Activated T-cell treated with anti-CD3 and anti-CD28 coated beads for 24 hours (primary cell): Measurements from ENCODE around the gene ID3.

Source experiments
- DNase-seq: peaks from one replicate; pipeline ENCODE4 v3.0.0-alpha.2; 2020; ENCODE audit warnings: low read depth

Gene ID3

DNA sequence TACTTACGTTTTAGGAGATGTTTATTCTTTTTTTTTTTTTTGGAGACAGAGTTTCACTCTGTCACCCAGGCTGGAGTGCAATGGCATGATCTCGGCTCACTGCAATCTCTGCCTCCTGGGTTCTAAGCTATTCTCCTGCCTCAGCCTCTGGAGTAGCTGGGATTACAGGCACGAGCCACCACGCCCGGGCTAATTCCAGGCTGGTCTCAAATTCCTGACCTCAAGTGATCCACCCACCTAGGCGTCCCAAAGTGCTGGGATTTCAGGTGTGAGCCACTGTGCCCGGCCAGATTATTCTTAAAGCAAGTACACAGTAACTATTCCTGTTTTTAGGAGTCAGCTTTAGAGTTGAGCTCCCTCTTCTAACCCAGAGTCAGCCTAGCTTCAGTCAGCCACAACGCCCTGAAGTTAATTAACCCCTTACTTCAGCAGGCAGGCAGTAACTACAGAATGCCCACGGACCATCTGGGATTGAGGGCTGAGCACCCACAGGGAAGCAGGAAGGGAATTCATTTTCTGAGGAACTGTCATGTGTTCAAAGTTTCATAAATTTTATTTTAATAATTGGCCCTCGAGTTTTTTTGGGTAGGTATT lies 5.3 kb upstream of the ID3 start:
- no peak for DNase-seq

DNA sequence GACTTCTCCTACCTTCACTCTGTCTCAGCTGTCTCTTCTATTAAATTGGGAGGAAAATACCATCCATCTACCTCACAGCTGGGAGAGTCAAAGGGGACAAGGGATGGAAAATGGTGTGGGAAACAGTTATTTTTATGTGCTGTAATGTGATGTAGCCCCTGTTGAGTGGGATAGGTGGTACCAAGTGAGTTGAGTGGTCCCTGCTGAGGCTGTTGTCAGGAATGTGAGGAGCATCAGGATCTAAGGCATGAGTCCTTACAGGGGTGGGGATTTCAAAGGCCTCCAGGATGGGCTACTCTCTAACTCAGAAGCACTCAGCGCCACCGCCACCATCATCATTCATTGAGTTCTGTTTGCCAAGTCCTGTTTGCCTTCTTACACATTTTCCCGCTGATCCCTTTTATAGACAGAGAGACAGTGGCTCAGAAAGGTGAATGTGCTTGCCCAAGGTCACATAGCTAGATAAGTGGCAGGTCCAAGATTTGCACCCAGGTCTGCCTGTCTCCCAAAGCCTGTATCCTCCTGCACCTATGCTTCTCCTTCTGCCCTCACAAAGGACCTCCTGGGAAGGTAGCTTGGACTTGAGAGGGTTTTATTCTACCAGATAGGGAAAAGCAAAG lies 4.6 kb upstream of the ID3 start:
- no peak for DNase-seq

DNA sequence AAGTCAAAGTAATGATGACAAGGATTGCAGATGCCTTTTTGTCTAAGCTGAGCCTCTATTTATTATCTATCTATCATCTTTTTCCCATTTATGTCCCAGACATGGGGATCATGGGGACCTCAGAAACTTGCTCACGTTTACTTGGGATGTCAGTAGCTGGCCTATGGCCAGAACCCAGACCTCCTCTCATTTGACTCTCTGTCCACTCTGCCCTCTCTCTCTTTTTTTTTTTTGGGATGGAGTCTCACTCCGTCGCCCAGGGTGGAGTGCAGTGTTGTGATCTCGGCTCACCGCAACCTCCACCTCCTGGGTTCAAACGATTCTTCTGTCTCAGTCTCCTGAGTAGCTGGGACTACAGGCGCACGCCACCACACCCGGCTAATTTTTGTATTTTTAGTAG lies 3.7 kb upstream of the ID3 start:
- DNase-seq, result no peak

DNA sequence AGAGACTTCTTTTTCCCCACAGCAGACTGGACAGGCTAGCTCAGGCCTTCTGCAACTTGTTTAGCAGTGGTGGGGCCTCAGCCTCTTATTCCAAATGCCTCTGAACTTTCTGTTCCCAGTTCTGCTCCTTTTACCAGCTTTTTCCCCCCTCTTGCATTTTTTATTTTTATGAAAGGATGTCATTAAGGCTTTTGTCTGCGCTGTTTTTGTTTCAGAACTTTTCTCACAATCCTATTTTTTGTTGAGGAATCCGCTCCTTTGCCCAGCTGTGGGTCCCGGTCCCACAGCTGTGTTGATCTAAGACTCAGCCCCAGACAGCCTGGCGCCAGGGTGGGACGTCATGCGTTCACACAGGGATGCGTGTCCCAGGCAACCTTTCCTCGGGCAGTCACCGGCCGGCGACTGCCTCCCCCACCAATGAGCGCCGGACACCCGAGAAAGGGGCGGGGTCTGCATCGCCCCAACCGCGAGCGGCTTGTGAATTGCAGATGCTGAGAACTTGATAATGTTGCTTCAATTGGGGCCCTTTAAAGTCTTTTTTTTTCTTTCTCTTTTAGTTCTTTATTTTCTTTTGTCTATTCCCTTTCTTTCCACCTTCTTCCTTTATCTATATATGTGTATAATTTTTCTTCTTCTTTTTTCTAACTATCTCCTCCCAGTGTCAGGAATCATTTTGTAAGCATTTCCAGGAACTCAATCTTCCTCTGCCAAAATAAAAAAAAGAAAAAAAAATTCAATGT lies 3.0 kb upstream of the ID3 start:
- DNase-seq, result no peak

DNA sequence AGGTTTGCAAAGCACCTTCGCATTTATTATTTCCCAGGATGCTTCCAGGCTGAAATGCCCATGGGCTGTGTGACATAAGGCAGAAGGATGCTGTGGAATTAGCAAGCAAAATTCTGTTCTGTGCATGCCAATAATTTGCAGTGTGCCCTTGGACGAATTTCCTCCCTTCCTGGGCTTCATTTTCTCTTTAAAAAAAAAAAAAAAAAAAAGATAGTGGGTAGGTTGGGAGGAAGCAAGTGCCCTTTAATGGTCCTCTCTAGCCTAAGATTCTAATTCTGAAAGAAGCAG lies 2.5 kb upstream of the ID3 start:
- no peak for DNase-seq

DNA sequence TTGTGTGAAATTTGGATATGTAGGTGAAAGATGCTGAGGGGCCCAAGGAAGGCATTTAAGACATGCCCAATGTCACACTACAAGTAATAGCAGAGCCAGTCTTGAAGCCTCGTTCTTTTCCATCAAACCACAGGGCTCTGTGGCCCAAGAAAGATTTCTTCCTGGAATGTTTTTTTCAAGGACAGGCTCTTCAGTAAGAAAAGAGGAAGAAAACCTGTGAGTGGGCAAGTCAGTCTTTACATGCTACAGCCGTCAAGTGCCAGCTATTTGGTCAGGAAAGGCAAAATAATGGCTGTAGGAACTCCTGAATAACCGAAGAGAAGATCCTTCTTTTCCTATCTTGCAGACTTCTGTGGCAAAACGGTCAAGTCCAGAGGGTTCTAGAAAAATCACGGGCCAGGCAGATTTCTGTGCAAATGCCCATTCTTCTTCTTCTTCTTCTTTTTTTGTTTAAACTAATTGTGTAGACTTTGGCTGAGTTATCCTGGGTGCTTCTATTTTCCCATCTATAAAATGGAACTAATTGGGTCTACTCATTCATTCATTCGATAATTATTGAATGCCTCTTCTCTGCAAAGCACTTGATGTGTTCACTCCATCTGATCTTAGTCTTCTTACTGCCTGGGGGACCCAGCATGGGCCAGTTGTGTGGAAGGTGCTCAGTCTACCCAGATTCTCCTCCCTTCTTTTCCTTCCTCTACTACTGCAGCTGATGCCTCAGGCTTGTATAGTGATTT lies 1.9 kb upstream of the ID3 start:
- DNase-seq, result no peak

DNA sequence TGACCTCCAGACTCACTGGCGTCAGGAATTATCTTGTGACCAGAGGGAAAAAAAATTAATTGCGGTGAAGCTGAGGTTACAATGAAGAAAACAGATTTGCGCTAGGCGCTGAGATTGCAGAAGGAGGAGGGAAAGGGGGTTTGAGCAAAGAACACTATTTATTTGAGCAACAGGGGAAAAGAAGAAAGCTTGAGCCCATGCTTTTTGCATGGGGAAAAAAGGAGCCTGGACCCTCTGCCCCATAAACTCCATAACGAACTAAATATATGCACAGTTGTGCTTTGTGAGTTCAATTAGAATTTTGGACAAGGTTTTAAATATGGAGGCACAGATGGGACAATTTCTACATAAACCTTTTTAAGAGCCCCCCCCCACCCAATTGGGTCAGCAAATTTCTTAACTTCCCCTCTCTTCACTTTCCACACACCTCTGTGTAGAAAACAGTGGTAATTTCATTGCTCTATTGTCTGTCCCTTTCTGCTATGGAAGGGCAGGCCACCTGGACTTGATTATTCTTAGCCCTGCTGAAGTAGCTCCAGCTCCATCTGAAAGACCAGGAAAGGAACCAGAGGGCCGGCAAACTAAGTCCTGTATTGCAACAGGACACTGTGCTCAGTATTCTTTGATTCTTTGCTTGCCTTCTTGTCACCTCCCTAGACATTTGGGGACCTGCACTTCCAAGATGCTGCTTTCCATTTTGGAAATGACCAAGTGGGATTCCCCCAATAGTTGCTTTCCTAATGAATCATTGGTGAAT lies 862 bp upstream of the ID3 start:
- no peak for DNase-seq

DNA sequence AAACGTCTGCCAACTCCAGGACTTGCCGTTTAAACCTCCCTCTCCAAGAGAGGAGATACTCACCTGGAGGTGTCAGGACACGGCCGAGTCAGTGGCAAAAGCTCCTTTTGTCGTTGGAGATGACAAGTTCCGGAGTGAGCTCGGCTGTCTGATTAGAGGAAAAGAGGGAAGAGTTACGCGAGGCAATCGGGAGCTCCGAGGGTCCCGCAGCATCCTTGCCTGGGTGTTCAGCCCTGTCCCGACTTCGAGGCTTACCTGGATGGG lies 497 bp downstream of the ID3 start:
- no peak for DNase-seq

DNA sequence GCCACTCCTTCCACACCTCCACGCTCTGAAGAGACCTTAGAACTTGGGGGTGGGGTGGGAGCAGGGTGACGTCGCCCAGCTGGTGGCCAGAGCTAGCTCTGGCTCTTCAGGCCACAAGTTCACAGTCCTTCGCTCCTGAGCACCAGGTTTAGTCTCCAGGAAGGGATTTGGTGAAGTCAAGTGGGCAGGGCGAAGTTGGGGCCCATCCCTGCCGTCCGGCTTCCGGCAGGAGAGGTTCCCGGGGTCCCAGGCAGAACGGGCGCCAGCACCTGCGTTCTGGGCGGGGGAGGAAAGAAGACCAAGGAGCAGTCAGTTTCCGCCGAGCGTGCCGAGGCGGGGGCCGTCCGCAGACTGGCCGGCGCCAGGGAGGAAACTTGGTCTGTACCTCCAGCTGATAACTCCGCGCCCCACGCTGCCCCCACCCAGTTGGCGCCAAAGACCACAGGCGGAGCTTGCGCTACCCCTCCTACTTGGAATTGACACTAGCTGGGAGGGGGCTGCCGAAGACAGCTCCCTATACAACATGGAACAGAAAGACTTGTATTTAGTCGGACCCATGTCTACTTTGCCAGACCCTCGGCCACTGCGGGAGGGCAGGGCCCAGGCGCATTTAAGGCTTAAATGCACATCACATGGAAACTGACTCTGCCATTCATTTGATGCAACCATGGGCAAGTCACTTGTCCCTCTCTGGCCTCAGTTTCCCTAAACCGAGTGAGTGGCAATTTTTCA lies 995 bp downstream of the ID3 start:
- no peak for DNase-seq

DNA sequence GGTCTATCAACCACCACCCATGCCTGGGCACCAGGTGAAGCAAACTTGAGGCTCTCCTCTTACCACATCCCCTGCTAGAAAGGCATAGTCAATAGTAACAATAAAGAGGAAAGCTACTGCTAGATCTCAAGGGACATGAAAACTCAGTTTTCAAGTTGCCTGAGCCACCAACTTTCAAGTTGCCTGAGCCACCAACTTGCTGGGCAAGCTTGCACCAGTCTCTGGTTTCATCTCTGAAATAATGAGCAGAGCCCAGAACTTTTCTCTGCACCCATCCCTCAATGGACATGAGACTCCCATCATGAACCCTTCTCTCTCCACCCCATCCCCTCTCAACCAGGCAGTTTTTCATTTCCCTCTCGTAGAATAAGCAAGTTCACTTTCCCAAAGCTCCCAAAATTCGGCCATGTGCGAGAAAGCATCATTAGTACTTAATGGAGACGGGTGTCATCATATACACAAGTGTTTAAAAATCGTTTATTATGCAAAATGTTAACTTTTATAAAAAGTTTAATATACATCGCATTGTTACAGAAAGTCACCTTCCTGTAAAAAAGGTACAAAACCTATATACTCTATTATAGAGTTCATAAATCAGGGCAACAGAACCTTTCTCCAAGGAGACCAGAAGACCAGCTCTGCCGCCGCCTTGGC lies 1.7 kb downstream of the ID3 start:
- DNase-seq, result no peak

DNA sequence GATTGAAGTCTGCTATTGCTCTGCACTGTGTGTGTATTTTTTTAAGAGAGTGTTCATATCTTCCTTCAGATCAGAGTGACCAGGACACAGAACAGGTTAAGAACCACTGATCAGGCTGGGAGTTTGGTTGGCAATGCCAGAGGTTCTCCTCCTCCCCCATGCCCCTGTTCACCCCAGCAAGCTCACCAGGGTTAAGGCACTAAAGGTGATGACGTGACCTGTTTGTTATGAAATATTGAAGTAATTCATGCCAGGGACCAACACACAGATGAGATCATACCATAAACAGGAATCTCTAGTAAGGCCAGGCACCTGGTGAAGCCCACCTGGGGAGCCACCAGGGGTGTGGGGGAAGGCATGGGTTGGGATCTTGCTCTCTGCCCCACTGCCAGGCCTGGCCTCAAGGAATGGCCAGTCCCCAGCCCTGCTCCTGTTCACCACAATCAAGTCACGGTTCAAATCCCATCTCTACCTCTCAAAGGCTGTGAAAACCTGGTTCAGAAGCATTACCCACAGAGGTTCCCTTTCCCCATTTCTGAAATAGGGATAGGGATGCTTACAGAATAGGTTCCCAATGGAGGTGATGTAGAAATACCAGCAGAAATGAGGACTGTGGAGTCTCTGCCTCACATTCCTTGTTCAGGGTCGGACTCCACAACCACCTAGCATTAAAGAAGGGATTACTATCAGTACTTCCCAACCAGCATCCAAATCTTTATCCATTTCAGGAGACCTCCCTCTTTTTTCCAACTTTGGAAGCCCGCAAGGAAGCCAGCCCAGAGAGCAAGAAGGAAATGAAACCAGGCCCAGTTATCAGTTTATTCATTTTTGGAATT lies 2.4 kb downstream of the ID3 start:
- no peak for DNase-seq

DNA sequence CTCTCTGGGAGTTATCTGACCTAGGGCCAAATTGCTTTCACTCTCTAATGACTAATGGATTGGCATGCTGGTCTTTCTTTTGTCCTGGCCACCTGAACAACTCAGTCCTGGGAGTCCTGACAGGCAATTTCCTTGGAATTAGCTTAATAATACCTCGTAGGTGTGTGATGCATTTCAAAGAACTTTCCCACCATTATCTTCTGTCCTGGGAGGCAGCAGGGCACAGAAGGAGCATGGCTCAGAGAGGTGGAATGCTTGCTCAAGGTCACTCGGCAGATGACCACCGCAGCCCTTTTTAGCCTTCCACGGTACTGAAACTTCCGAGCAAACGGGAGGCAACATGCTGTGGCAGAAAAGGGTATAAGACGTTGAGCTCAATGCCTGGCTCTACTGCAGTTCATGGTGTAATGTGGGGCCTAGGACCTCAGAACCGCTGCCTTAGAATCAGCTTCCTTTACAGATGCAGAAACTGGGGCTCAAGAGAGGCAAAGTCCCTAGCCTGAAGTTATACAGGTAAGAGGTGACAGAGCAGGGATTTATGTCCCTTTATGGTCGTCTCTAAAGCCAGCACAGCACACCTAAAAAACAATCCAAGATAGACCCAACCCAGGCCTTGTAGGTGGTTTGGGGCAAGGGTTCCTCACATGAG lies 3.2 kb downstream of the ID3 start:
- DNase-seq, result no peak

DNA sequence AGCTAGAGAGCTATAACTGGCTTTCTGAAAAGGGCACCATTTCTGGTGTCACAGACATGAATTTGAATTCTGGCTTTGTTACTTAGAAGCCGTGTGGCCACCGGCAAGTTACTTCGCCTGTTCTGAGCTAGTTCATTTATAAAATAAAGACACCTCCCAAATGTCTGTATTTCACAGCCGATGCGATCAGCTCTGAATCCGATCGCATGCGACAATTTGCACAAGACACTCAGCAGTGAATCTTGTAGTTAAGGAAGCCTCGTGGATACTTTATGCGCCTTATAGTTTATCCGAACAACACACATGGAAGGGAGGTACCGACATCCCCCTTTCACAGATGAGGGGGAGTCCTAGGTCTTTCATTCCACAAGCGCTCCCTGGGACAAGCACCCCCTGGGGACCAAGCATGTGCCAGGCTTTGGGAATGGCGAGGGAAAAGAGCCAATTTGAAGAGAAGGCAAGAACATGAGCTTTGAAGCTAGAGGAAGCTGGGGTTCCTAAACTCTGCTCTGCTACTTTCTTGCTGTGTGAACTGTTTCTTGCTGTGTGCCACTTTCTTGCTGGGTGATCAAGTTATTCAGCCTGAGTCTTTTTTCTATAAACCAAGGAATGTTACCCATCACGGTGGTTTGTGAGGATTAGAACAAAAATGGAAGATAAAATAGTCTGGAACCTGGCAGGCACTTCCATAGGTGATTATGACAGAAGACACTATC lies 3.9 kb downstream of the ID3 start:
- no peak for DNase-seq

DNA sequence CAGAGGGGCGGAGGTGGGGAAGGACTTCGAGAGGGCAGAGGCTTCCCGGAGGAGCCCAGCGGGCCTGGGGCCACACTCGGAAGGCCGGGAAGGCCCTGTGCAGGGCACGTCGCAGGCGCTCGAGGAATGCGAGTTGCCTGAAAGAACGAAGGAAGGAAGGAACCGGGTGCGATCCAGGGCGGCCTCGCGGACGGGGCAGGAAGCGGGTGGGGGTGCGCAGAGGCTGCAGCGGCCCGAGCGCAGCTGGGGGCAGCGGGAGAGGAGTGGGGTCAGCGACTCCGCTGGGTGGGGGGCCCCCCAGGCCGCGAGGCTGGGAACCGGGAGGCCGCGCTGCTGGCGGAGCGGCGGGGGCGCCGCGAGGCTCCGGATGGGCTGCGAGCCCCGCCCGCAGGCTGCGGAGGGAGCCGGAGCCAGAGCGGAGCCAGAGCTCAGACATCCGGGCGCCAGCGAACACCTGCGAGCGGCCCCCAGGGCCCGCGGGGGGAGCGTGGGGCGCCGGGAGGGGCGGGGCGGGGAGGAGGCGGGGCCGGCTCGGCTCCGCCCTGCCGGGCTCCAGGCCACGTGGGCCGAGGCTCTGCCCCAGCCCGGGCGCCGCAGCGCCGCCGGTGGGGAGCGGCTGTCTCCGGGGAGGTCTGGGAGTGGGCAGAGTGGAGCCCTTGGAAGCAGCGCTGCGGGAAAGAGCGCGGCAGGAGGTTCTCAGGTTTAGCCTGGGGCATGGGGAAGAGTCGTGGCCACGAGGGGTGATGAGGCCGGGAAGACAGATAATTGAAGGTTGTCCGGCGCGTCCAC lies 4.6 kb downstream of the ID3 start:
- DNase-seq, result peak; percentile 79

DNA sequence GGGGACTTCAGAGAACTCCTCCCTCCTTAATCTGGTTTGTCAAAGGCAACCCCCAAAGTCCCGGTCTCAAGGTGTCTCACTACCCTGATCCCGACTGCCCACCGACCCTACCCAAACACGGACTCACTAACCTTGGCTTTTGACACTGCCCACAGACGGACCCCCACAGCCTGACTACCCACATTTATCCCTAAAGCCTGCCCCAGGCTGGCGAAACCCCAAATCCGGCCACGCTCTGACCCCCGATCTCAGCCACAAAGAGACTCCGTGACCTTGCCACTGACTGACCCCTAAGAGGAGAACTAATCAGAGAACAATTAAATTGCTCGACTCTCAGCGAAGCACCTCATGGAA lies 5.2 kb downstream of the ID3 start:
- DNase-seq, result no peak

DNA sequence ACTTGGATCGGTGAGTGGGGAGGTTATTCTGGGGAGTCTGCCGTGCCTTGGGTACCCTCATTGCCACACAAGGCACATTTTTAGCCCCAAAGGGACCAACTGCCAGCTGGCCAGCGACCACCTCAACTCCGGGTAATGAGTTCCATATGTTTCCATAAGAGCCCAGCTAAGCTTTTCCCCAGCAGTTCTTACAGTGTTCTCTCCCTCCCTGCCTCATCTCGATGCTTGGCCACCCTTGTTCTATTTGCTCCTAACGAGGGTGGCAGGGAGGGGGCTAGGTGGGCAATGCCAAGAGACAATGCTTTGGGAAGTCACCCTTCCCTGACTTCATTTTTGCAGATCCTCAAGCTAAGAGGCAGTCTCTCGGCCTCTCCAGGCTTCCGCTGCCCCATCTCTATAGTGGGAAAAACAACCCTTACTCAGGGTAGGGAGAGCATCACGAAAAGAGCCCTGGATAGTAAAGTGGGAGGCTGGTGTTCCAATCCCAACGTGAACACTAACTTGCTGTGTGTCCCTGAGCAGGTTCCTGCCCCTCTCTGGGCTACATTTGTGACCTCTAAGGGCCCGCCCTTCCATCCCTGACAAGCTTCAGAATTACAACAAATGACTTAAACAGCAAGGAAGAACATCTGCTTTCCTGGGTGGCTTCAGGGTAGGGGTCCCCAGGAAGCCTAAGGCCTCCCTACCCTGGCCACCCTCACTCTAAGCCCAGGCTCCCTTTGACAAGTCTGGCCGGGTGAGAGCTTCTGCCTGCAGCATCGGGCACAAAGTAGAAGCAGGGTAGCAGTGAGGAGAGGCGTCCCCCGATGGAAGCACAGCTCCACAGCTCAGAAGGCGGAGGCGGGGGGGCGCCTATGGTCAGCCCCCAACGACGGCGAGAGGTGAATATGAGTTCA lies 5.8 kb downstream of the ID3 start:
- DNase-seq, result no peak

DNA sequence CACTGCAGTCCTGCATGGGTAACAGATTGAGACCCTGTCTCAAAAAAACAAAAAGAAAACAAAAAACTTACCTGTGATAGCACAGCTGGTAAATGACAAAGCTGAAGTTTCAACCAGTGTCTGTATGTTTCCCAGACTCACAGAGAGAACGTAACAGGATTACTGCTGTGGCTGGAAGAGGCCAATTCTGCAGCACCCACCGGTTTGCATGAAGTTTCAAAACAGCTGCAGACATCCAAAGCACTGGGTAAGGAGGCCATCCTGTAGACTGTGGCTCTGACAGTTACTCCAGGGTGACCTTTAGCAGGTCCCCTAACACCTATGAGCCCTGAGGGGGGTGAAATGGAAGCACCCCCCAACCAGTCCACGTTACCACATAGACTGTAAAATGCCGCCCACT lies 7.5 kb downstream of the ID3 start:
- no peak for DNase-seq

DNA sequence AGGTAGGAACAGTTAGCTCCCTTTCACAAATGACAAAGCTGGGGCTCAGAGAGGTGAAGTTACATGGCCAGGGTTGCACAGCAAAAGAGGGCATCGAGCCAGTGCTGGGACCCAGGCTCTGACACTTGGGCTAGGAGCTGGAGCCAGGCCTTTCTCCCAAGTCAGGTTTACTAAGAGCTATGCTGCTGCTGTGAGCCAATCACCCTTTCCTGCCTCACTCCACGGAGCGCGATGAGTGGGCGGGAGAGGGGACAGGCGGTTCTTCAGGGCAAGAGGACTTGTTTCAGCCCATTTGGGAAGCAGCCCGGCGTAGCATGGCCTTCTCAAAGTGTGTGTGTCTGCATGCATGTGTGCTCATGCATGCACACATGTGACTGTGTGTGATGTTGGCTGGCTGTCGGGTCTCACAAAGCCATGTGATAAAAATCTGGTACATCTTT lies 10.6 kb downstream of the ID3 start:
- no peak for DNase-seq
